ENCODE results near the gene RTN1. TPM values are rescaled to one million over a fixed set of nuclear protein-coding genes. Genes with fewer than 3 reads are reported as not detected.

The RTN1 gene
- polyA plus RNA-seq, 1 donor from 2014 or later, result 1,138 TPM

DNA sequence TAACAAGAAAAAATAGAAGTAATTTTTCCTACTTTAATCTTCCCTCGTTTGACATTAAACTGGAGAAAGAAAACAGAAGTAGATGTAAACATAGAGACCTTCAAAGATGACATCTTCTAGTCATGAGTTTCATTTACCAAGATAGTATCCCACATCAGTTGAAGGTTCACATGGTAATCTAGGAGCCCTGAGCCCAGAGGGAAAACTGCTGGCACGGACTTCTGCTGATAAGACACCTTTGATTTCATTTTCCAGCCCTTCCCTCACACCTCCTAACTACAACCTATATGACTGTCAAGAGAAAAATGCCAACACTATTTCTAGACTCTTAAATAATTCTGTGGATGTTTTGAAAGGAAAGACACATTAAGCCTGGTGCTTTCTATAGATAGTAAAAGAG, 247.9 kb downstream of the RTN1 start:
- no peak overlapping the region for H3K4me2 ChIP-seq (ENCODE audit: low read length)
- no peaks in the 10 kb centered on the region for H3K9me3 ChIP-seq (ENCODE audit: low read length)
- TF ChIP-seq RAD21 (conservative IDR thresholded peaks at IDR 0.05) (no peak), POLR2AphosphoS5 (IDR thresholded peaks at IDR 0.05) (no peak), MXI1 (conservative IDR thresholded peaks at IDR 0.05; ENCODE audit: poor library complexity, severe bottlenecking) (no peak), TAF1 (IDR thresholded peaks at IDR 0.05; ENCODE audit: low read depth) (no peak), SMC3 (conservative IDR thresholded peaks at IDR 0.05; ENCODE audit: poor library complexity) (no peak), EZH2 (IDR thresholded peaks at IDR 0.05; ENCODE audit: borderline replicate concordance, insufficient read depth, low read length, poor library complexity, severe bottlenecking) (no peak), EP300 (conservative IDR thresholded peaks at IDR 0.05; ENCODE audit: poor library complexity, severe bottlenecking) (no peak)
- TF ChIP-seq, protein P1, sequence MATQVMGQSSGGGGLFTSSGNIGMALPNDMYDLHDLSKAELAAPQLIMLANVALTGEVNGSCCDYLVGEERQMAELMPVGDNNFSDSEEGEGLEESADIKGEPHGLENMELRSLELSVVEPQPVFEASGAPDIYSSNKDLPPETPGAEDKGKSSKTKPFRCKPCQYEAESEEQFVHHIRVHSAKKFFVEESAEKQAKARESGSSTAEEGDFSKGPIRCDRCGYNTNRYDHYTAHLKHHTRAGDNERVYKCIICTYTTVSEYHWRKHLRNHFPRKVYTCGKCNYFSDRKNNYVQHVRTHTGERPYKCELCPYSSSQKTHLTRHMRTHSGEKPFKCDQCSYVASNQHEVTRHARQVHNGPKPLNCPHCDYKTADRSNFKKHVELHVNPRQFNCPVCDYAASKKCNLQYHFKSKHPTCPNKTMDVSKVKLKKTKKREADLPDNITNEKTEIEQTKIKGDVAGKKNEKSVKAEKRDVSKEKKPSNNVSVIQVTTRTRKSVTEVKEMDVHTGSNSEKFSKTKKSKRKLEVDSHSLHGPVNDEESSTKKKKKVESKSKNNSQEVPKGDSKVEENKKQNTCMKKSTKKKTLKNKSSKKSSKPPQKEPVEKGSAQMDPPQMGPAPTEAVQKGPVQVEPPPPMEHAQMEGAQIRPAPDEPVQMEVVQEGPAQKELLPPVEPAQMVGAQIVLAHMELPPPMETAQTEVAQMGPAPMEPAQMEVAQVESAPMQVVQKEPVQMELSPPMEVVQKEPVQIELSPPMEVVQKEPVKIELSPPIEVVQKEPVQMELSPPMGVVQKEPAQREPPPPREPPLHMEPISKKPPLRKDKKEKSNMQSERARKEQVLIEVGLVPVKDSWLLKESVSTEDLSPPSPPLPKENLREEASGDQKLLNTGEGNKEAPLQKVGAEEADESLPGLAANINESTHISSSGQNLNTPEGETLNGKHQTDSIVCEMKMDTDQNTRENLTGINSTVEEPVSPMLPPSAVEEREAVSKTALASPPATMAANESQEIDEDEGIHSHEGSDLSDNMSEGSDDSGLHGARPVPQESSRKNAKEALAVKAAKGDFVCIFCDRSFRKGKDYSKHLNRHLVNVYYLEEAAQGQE (IDR thresholded peaks at IDR 0.05; ENCODE audit: borderline replicate concordance), result no peak
- TF ChIP-seq, protein P2, sequence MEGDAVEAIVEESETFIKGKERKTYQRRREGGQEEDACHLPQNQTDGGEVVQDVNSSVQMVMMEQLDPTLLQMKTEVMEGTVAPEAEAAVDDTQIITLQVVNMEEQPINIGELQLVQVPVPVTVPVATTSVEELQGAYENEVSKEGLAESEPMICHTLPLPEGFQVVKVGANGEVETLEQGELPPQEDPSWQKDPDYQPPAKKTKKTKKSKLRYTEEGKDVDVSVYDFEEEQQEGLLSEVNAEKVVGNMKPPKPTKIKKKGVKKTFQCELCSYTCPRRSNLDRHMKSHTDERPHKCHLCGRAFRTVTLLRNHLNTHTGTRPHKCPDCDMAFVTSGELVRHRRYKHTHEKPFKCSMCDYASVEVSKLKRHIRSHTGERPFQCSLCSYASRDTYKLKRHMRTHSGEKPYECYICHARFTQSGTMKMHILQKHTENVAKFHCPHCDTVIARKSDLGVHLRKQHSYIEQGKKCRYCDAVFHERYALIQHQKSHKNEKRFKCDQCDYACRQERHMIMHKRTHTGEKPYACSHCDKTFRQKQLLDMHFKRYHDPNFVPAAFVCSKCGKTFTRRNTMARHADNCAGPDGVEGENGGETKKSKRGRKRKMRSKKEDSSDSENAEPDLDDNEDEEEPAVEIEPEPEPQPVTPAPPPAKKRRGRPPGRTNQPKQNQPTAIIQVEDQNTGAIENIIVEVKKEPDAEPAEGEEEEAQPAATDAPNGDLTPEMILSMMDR (IDR thresholded peaks at IDR 0.05; ENCODE audit: poor library complexity, severe bottlenecking), result no peak
- H3K79me2 ChIP-seq (replicated peaks; ENCODE audit: insufficient read depth, low read length), result peaks cover 86% of the 10 kb centered on the region
- H3K9me2 ChIP-seq (ENCODE audit: insufficient read depth, low read length), result no peaks in the 10 kb centered on the region
- H3K27ac ChIP-seq (ENCODE audit: low read length), result no peak overlapping the region
- no peaks in the 10 kb centered on the region for H3K27me3 ChIP-seq (ENCODE audit: insufficient read depth, low read depth, low read length)
- H2AFZ ChIP-seq (ENCODE audit: low read depth, low read length), result no peak overlapping the region
- no peaks in the 10 kb centered on the region for H3F3A ChIP-seq (ENCODE audit: insufficient read depth, low read length, poor library complexity, severe bottlenecking)
- no peak overlapping the region for H3K4me3 ChIP-seq (ENCODE audit: low read length)
- peaks cover 13% of the 10 kb centered on the region for H4K20me1 ChIP-seq (ENCODE audit: insufficient read depth)
- no peak overlapping the region for H3K9ac ChIP-seq (ENCODE audit: low read length)
- peaks cover 4% of the 10 kb centered on the region for H3K36me3 ChIP-seq (ENCODE audit: insufficient read depth, low read length)

DNA sequence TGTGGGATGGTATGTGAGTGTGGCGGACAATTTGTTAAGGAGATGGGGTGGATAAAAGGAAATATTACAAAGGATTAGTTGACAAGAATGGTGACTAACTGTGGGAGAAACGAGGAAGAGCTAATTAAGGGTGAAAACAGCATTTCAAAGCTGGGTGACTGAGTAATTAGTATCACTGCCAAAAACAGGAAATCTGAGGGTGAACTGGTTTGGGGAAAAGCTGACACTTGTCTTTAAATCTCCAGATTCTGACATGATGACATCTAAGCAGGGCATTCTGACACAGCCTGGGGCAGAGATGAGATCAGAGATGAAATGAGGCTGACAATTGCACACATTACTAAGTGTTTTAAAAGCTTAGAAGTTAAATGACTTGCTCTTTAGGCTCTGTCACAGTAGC, 251.5 kb downstream of the RTN1 start:
- Histone ChIP-seq H3F3A (ENCODE audit: insufficient read depth, low read length, poor library complexity, severe bottlenecking) (no peaks in the 10 kb centered on the region), H3K9me2 (ENCODE audit: insufficient read depth, low read length) (no peaks in the 10 kb centered on the region), H2AFZ (ENCODE audit: low read depth, low read length) (no peak overlapping the region), H3K4me2 (ENCODE audit: low read length) (no peak overlapping the region), H3K9ac (ENCODE audit: low read length) (no peak overlapping the region), H3K27me3 (ENCODE audit: insufficient read depth, low read depth, low read length) (no peaks in the 10 kb centered on the region), H4K20me1 (ENCODE audit: insufficient read depth) (peaks cover 10% of the 10 kb centered on the region), H3K79me2 (replicated peaks; ENCODE audit: insufficient read depth, low read length) (peaks cover 55% of the 10 kb centered on the region), H3K9me3 (ENCODE audit: low read length) (no peaks in the 10 kb centered on the region), H3K27ac (ENCODE audit: low read length) (no peak overlapping the region), H3K36me3 (ENCODE audit: insufficient read depth, low read length) (peaks cover 11% of the 10 kb centered on the region), H3K4me3 (ENCODE audit: low read length) (no peak overlapping the region)
- TF ChIP-seq MXI1 (conservative IDR thresholded peaks at IDR 0.05; ENCODE audit: poor library complexity, severe bottlenecking) (no peak), SMC3 (conservative IDR thresholded peaks at IDR 0.05; ENCODE audit: poor library complexity) (no peak), POLR2AphosphoS5 (IDR thresholded peaks at IDR 0.05) (no peak)
- TF ChIP-seq, protein P2 (IDR thresholded peaks at IDR 0.05; ENCODE audit: poor library complexity, severe bottlenecking), result no peak
- TF ChIP-seq, protein P1 (IDR thresholded peaks at IDR 0.05; ENCODE audit: borderline replicate concordance), result no peak

All from neural cell (in vitro differentiated cells).